NCI-H1105 treated with DMSO at 0.1 percent for 48 hours (cell line): ENCODE measurements around the gene BAIAP2.
A peak's percentile ranks its signal among the peaks of the same experiment; 100 is the strongest.
"Not testable (repeated sequence)": the region's sequence is repeated elsewhere in the genome, so short reads cannot be mapped to it uniquely, and the experiment has no call there.

Experiments used
- DNase-seq: peaks from one replicate; lab custom pipeline; 2025; lab: John Stamatoyannopoulos, UW

The BAIAP2 gene

DNA sequence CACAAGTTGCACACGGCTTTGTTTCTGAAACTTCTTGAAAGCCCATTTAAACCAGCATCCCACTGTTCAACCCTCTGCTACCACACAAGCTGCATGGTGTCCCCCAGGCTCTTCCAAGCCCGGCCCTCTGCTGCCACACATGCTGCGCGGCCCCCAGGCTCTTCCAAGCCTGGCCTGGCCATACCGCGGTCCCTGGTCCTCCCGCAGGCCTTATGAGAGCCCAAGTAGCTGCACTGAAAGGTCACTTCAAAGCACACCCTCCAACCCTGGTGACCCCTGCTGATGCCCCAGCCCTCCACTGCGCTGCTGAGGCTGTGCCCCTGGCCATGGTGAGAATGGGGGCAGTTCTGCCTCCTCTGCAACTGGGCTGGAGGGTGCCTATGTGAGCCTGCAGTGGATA, 104.5 kb downstream of the BAIAP2 start:
- no peak for DNase-seq

DNA sequence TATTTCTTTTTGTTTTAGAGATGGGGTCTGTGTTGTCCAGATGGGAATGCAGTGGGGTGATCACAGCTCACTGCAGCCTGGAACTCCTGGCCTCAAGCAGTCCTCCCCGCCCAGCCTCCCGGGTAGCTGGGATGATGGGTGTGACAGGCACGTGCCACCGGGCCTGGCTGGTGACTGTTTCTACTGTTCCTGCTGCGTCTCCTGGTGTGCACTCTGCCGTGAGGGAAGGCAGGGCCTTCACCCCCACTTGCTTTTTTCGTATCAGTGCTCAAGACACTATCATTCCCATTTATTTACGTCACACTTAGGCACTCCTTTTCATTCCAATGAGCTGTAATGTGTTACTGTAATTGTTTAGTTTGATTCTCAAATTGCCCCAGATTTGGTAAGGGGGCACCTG, 105.1 kb downstream of the BAIAP2 start:
- no peak for DNase-seq

- DNase-seq = no peak
Measured at GRCh38 chr17:81140695-81141094, 105.7 kb downstream of the BAIAP2 start.

- DNase-seq = peak; percentile 90
Measured at GRCh38 chr17:81142301-81143199, 107.6 kb downstream of the BAIAP2 start.

GRCh38 chr17:81143200-81143527, 108.2 kb downstream of the BAIAP2 start:
- no peak for DNase-seq

DNA sequence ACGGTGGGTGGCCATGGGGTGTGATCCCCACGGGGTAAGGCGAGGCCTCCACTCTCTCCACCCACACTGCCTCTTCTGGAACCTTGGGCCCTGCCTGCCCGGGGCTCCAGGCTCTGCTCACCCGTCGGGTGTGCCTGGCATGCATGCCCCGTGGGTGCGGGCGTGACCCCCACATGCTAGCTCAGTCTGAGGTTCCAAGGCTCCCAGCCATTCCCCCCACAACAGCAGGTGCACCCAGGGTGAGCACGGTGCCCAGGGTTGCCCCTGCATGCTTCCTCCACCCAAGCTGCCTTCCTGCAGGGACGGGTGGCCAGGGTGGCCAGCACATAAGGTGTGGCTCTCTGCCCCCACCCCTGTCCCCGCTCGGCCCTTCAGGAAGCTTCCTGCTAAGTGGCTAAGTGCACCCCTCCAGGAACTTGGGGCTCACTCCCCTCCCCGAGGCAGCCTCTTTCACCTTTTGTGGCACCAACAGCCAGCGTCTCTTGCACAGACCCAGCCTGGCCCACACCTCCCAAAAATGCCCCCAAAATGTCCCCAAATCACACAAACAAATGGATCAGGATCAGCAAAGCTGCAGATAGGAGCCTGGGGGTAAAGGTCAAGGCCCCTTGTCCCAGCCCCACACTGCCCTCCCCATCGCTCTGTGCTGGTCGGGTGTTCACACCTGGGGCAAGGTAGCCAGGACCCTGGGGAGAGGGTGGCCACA, 108.9 kb downstream of the BAIAP2 start:
- DNase-seq = no peak

DNA sequence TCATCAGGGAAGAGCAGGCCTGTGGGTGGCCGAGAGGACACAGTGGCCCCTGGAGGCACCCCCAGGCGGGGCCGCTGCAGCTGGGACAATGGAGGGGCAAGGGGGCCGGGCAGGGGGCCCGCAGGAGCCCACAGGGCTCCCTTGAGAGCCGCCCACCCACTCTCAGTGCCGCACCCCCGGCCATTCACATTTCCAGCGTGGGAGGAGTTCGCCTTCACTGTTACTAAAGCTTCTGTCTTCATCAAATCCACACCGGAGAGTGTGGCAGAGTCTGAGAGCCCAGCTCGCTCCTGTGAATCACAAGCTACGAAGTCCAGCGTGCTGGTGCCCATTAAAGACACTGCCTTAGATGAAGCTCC, 109.5 kb downstream of the BAIAP2 start:
- DNase-seq = no peak

- not testable (repeated sequence) for DNase-seq
Measured at GRCh38 chr17:81146208-81146607, 111.3 kb downstream of the BAIAP2 start.

DNA sequence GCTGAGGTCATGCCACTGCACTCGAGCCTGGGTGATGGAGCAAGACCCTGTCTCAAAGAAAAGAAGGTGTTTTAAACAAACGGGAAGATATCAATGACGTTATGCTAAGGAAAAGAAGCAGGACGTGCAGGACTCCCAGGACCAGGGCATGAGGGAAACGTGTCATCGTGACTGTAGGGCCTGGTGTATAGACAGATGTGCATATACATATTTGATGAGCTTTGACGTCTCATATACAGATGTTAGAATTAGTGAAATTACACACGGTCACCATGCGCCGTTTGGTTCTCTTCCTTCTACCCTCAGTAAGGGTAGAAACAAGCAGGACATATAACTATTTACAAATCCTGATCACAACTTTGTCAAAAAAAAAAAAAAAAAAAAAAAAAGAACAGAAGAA, 112.8 kb downstream of the BAIAP2 start:
- no peak for DNase-seq

DNA sequence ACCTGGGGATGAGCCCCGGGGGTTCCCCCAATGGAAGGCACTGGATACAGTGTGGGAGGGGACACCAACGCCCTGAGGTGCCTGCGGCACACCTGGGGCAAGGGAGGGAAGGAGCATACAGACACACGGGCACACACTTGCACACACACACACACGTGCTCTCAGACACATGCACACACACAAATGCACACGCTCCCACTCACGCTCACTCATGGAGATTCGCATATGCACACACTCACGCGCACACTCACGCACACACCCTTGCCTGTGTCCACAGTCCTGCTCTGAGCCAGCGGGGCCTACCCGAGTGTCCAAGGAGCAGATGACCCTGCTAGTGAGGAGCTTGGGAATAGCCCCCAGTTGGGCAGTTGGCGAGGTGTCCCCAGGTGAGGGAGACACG, 113.6 kb downstream of the BAIAP2 start:
- no peak for DNase-seq

GRCh38 chr17:81148986-81149533, 114.1 kb downstream of the BAIAP2 start:
- DNase-seq = no peak

GRCh38 chr17:81150377-81151077, 115.6 kb downstream of the BAIAP2 start:
- no peak for DNase-seq

DNA sequence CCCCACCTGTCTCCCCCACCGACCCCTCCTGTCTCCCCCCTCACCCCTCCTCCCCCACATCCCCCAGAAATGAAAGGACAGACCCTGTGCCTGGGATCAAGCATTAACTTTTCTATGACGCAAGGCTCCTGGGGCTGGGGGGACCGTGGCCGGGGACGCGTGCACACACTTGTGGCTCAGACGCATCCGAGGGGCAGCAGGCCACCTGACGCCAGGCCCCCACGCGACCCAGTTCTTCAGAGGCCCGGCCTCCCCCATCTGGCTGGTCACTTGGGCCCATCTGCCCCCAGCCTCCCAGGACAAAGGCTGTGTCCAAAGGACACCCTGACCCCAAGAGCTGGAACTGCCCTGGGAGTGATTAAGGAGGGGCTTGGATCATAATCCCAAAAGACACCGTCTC, 116.3 kb downstream of the BAIAP2 start:
- DNase-seq = no peak

DNA sequence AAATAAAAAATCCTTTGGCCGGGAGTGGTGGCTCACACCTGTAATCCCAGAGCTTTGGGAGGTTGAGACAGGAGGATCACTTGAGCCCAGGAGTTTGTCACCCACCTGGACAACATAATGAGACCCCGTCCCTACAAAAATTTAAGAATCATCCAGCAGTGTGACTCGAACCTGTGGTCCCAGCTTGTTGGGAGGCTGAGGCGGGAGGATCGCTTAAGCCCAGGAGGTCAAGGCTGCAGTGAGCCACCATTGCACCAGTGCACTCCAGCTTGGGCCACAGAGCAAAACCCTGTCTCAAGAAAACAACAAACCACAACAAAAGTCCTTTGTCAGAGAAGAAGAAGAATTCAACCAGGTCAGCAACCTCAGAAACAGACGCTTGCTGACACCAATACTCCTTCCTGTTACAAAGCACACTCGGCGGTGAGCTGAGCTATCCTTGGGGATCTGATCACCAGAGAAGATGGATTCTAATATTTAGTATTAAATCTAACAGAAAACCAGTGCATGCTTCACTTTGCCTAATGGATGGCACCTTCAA, 117.4 kb downstream of the BAIAP2 start:
- DNase-seq = no peak

- no peak for DNase-seq
Measured at GRCh38 chr17:81153340-81153803, 118.4 kb downstream of the BAIAP2 start.

GRCh38 chr17:81154016-81154415, 119.1 kb downstream of the BAIAP2 start:
- DNase-seq = not testable (repeated sequence)

DNA sequence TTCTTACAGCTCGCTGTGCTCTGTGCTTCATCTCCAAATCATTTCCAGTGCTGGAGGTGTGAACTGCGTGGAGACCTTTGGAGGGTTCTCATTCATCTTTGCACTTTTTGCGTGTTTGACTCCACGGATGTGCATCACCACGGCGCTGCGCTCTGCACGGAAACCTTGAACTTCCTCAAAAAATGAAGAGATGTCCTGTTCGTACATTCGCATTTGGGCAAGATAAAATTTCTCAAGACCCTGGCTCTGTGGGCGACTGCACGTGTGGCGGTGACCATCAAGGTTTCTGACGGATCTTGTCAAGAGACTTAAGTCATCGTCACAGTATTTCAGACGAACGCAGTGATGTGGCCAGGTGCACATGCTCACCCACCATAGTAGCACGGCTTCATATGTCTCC, 120.0 kb downstream of the BAIAP2 start:
- DNase-seq = no peak

DNA sequence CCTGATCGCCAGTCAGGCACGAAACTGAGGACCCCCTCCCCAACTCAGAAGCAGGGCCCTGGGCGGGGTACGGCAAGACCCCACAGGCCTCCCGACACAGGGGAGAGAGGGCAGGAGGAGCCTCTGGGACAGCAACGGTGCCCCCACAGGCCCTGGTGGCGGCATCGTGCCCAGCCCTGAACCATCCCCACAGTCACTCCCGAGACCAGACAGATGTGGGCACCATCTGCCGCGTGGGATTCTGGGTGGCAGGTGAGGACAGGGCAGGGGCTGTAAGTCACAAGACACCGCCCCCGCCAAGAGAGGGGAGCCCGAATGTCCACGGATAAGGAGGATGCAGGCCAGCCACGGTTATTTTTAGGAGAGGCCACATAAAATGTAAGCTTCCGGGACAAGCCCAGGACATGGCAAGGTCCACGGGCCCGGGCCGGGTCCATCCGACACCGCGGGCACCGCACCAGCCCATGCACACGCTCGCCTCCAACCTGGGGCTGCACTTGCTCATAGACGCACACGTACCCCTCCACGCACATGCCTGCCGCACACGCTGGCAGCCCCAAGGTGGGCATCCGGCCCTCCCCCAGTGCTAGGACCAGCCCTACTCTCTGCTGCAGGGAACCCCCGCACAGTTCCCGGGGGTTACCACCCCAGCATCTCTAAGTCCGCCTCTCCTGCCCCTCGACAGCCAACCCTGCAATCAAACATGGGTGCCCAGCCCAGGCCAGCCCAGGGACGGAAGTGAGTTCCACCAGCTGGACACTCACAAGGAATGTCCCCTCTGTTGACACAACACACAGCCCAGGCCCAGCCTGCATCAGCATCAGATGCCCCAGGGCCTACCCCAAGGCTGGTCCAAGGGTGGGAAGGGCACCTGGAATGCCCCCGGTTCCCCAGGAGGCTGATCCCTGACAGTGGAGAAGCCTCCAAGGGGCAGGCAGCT, 122.2 kb downstream of the BAIAP2 start:
- no peak for DNase-seq

DNA sequence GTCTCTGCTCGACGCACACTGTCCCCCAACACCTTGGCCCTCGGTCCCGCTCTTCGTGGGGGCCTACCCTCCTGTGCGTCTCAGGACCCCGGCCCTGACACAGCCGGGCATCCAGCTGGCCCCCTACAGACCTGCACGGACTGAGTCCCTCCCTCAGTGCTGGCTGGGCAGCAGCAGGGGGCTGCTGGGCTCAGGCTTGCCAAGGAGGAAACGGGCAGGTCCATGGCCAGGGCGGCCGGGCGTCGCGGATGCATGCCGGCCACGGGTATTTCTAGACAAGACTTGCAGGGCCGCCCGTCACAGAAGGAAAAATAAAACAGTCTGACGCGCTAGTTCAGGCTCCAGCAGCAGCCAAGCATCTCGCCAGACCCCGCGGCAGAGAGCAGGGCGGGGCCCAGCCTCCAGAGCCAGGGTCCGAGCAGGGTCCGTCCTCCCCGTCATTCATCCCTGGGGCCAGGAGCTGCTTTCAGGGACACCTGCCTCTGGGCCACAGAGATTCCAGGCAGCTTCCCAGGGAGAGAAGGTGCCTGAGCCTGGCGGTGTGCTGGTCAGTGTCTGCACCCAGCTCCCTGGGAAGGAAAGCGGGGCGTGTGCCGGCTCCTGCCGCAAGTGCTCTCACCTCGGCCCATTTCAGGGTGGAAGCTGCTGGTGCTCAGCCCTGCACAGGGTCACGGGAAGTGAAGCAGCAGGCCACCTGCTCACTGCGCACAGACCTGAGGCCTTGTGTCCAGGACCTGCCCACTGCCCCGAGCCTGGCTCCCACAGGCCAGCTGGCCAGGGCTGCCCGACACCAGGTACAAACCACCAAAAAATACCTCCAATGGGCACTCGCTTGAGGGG, 123.1 kb downstream of the BAIAP2 start:
- DNase-seq = no peak
